GM12878 (cell line): ENCODE data around the gene ARL13A. TPM values are rescaled to one million over a fixed set of nuclear protein-coding genes. Genes with fewer than 3 reads are reported as not detected.

ENCODE experiments used
- ATAC-seq: fragments of 200-7000 bp; cut with Tn5 transposase; 3 replicates; pipeline ENCODE4 v1.9.1; 2020; ENCODE audit warnings: mild to moderate bottlenecking, moderate library complexity
- BruUV-seq: library from RNA; stranded (reverse); fragments of 400-500 nt; replicated peaks from 2 replicates; lab custom pipeline; 2021; lab: Mats Ljungman, UMichigan
- CTCF ChIA-PET: fragments of 300-600 bp; sonication (Branson Sonifier 250); formaldehyde crosslinking; extraction: SDS; loops from one replicate; lab custom pipeline; 2021; ENCODE audit warnings: inconsistent platforms; lab: Yijun Ruan, JAX
- POLR2A ChIA-PET: fragments of 350-600 bp; formaldehyde crosslinking; extraction: SDS; loops from one replicate; lab custom pipeline; 2021; ENCODE audit warnings: inconsistent platforms; lab: Charles Lee
- RAD21 ChIA-PET: fragments of 300-600 bp; sonication (Branson Sonifier 250); formaldehyde crosslinking; loops from one replicate; lab custom pipeline; 2023; ENCODE audit warnings: antibody characterized with exemption; ENCODE audit not compliant: unreplicated experiment; lab: Charles Lee
- SMC1A ChIA-PET: fragments of 300-600 bp; sonication (Branson Sonifier 250); formaldehyde crosslinking; loops from one replicate; lab custom pipeline; 2023; ENCODE audit not compliant: unreplicated experiment, uncharacterized antibody; lab: Charles Lee
- DNase-seq: peaks from one replicate; pipeline ENCODE4 v3.0.0-alpha.2; 2011; ENCODE audit warnings: low read depth, low spot score
- FAIRE-seq: peaks from 3 replicates; lab custom pipeline; 2011; peaks lifted over from hg19 to GRCh38; lab: Jason Lieb, UNC
- H2AFZ ChIP-seq: 2 replicates; pipeline ENCODE4 v1.6.0; 2011; ENCODE audit warnings: low read depth, low read length, control low read depth; ENCODE audit not compliant: control insufficient read depth
- H3K27ac ChIP-seq: 2 replicates; pipeline ENCODE4 v1.5.1; 2011; ENCODE audit warnings: control low read depth; ENCODE audit not compliant: control insufficient read depth, insufficient read depth
- H3K27me3 ChIP-seq, 2 experiments: replicated peaks in 1 of 2; 2 replicates each; pipeline versions ENCODE4 v1.6.0 to v1.6.1; 2011; ENCODE audit warnings: low read length in 1 of 2; ENCODE audit not compliant: control insufficient read depth in 2 of 2, insufficient read depth in 2 of 2
- H3K36me3 ChIP-seq, 2 experiments: 2 replicates each; pipeline ENCODE4 v1.5.1; 2011; ENCODE audit warnings: low read length in 1 of 2; ENCODE audit not compliant: control insufficient read depth in 2 of 2, insufficient read depth in 2 of 2
- H3K4me1 ChIP-seq: 2 replicates; pipeline ENCODE4 v1.6.1; 2011; ENCODE audit warnings: mild to moderate bottlenecking, low read length, moderate library complexity, mixed read lengths; ENCODE audit not compliant: control insufficient read depth, insufficient read depth
- H3K4me2 ChIP-seq: 2 replicates; pipeline ENCODE4 v1.6.0; 2011; ENCODE audit warnings: control low read depth; ENCODE audit not compliant: control insufficient read depth, insufficient read depth
- H3K4me3 ChIP-seq: fragments of 200-600 bp; sonication (generic); 2 replicates; pipeline ENCODE4 v1.5.1; 2016
- H3K79me2 ChIP-seq: 2 replicates; pipeline ENCODE4 v1.6.0; 2011; ENCODE audit warnings: low read length; ENCODE audit not compliant: control insufficient read depth, insufficient read depth
- H3K9ac ChIP-seq: 2 replicates; pipeline ENCODE4 v1.8.0; 2011; ENCODE audit warnings: low read length, control low read depth, mixed read lengths; ENCODE audit not compliant: control insufficient read depth, insufficient read depth
- H3K9me3 ChIP-seq: replicated peaks from 3 replicates; pipeline ENCODE4 v1.5.1; 2011; ENCODE audit warnings: mild to moderate bottlenecking, low read length; ENCODE audit not compliant: control insufficient read depth, insufficient read depth
- H4K20me1 ChIP-seq: 2 replicates; pipeline ENCODE4 v1.6.0; 2011; ENCODE audit not compliant: control insufficient read depth, insufficient read depth
- CBX3 ChIP-seq: fragments of 200-600 bp; sonication (generic); IDR thresholded peaks from 2 replicates; pipeline ENCODE4 v1.6.1; 2016; ENCODE audit warnings: low read depth, borderline replicate concordance
- CBX5 ChIP-seq: sonication (generic); IDR thresholded peaks from 2 replicates; pipeline ENCODE4 v1.6.1; 2016; ENCODE audit warnings: low read depth, moderate library complexity, mild to moderate bottlenecking, inconsistent platforms
- CEBPZ ChIP-seq: fragments of 150-350 bp; IDR thresholded peaks from 2 replicates; pipeline ENCODE4 v1.6.1; 2016; ENCODE audit warnings: low read depth, low read length
- CTCF ChIP-seq, 3 experiments: IDR thresholded peaks in 2 of 3; conservative IDR thresholded peaks in 1 of 3; 2 replicates each; pipeline ENCODE4 v1.5.1; 2011; ENCODE audit warnings: low read depth in 3 of 3, low read length in 3 of 3, mild to moderate bottlenecking in 3 of 3, control low read depth in 2 of 3, moderate library complexity in 2 of 3, inconsistent platforms in 1 of 3, mixed read lengths in 1 of 3; ENCODE audit not compliant: control insufficient read depth in 2 of 3, insufficient read depth in 1 of 3; ENCODE audit errors: extremely low read depth in 1 of 3
- HDAC2 ChIP-seq: fragments of 200-600 bp; sonication (generic); IDR thresholded peaks from 2 replicates; pipeline ENCODE4 v1.6.1; 2017
- HDAC6 ChIP-seq: fragments of 200-600 bp; sonication (generic); IDR thresholded peaks from one replicate; pipeline ENCODE4 v1.8.0; 2017; ENCODE audit warnings: antibody characterized with exemption; ENCODE audit not compliant: unreplicated experiment
- HDGF ChIP-seq: fragments of 450-650 bp; IDR thresholded peaks from 2 replicates; pipeline ENCODE4 v1.6.1; 2016; ENCODE audit warnings: antibody characterized with exemption
- IRF5 ChIP-seq: fragments of 450-650 bp; IDR thresholded peaks from 2 replicates; pipeline ENCODE4 v1.6.1; 2017; ENCODE audit warnings: borderline replicate concordance
- MEF2A ChIP-seq: IDR thresholded peaks from 2 replicates; pipeline ENCODE4 v1.6.1; 2011; ENCODE audit warnings: low read depth, mild to moderate bottlenecking, low read length, moderate library complexity; ENCODE audit not compliant: insufficient read depth
- NBN ChIP-seq: fragments of 450-650 bp; IDR thresholded peaks from 2 replicates; pipeline ENCODE4 v1.6.1; 2016
- NFIC ChIP-seq: IDR thresholded peaks from 2 replicates; pipeline ENCODE4 v1.6.1; 2012; ENCODE audit warnings: low read depth, mild to moderate bottlenecking, inconsistent platforms, low read length, moderate library complexity
- NFXL1 ChIP-seq: fragments of 450-650 bp; IDR thresholded peaks from 2 replicates; pipeline ENCODE4 v1.6.1; 2017; ENCODE audit warnings: antibody characterized with exemption, mild to moderate bottlenecking, borderline replicate concordance
- POU2F2 ChIP-seq: IDR thresholded peaks from 3 replicates; pipeline ENCODE4 v1.6.1; 2011; ENCODE audit warnings: low read depth, mild to moderate bottlenecking, low read length, borderline replicate concordance
- RFX5 ChIP-seq: IDR thresholded peaks from 2 replicates; pipeline ENCODE4 v1.6.1; 2011; ENCODE audit warnings: low read depth, low read length, improper control_type of control experiment
- SMARCA5 ChIP-seq: fragments of 450-650 bp; IDR thresholded peaks from 2 replicates; pipeline ENCODE4 v1.6.1; 2017; ENCODE audit warnings: mild to moderate bottlenecking
- SMC3 ChIP-seq: IDR thresholded peaks from 2 replicates; pipeline ENCODE4 v1.6.1; 2011; ENCODE audit warnings: low read length, improper control_type of control experiment, borderline replicate concordance
- SRF ChIP-seq, 2 experiments: IDR thresholded peaks; 2 replicates each; pipeline ENCODE4 v1.6.1; 2011; ENCODE audit warnings: low read depth in 2 of 2, low read length in 2 of 2, mild to moderate bottlenecking in 1 of 2, moderate library complexity in 1 of 2
- STAT1 ChIP-seq: fragments of 450-650 bp; conservative IDR thresholded peaks from 2 replicates; pipeline ENCODE4 v1.6.1; 2014; ENCODE audit warnings: antibody characterized with exemption, mild to moderate bottlenecking
- TAF1 ChIP-seq: IDR thresholded peaks from 2 replicates; pipeline ENCODE4 v1.6.1; 2011; ENCODE audit warnings: mild to moderate bottlenecking, low read depth, low read length, borderline replicate concordance
- YBX1 ChIP-seq: fragments of 450-650 bp; IDR thresholded peaks from 2 replicates; pipeline ENCODE4 v1.6.1; 2016; ENCODE audit warnings: antibody characterized with exemption
- WGBS: methylation state at CpG from one replicate; pipeline ENCODE4 v1.1.6; 2016; ENCODE audit warnings: low lambda C conversion rate; ENCODE audit not compliant: insufficient replicate concordance, insufficient coverage; ENCODE audit errors: missing lambda C conversion rate; 5-methylcytosine and 5-hydroxymethylcytosine counted together
- in situ Hi-C: fragments of 300-500 bp; cut with MboI; formaldehyde crosslinking; loops from 9 replicates; pipeline ENCODE4 v1.14.3; 2018; ENCODE audit warnings: mixed read lengths
- intact Hi-C: fragments of 100-400 bp; cut with micrococcal nuclease; formaldehyde crosslinking; loops from one replicate; pipeline ENCODE4 v1.14.2; 2022; ENCODE audit not compliant: unreplicated experiment
- polyA plus RNA-seq, 11 experiments: library from polyadenylated mRNA; depleted of rRNA in 4 of 11; unstranded in 6 of 11; stranded (reverse) in 5 of 11; fragments of >200 nt; fragmentation: Nextera tagmentation in 4 of 11; fragmentation: Illumina TruSeq in 1 of 11; extraction: Ambion mirVana in 4 of 11; extraction: Trizol in 1 of 11; gene quantifications; 1 replicate in 1 of 11; 2 replicates in 10 of 11; pipeline versions ENCODE4 v1.2.1 to v1.2.3, GENCODE V29; 2011 to 2016; ENCODE audit warnings: inconsistent platforms in 2 of 11, missing spikeins in 2 of 11, low read depth in 1 of 11
- total RNA-seq, 4 experiments: library from RNA; depleted of rRNA in 3 of 4; stranded (reverse); fragments of >200 nt in 3 of 4; fragmentation: Illumina TruSeq in 1 of 4; extraction: Trizol in 1 of 4; gene quantifications; 2 replicates each; pipeline versions ENCODE4 v1.2.1 to v1.2.3, GENCODE V29; 2013 to 2021

Gene ARL13A
- total and polyA plus RNA-seq, 10 of the 15 experiments (the other 5 are each of a cell fraction or from before 2014, with no cell fraction given), result not detected

GRCh38 chrX:100935767-100936166, 33.7 kb upstream of the ARL13A start:
- Histone ChIP-seq H2AFZ (no peak overlapping the region), H3K27me3 (no peaks in the 10 kb centered on the region), H3K36me3 (no peaks in the 10 kb centered on the region), H3K9ac (no peak overlapping the region), H3K79me2 (no peaks in the 10 kb centered on the region), H3K9me3 (peaks cover 5% of the 10 kb centered on the region; the same call in 2 of the 3 replicates), H3K27ac (no peak overlapping the region), H3K4me3 (no peak overlapping the region), H3K4me1 (peaks cover 4% of the 10 kb centered on the region)
- SMC1A ChIA-PET, result interaction anchor here (0.7 kb wide), 1 partner anchor 13 kb away, joined by 3 read pairs; no protein-coding TSS in a partner anchor
- POLR2A ChIA-PET, result interaction anchor here (0.7 kb wide), 1 partner anchor 8 kb away, joined by 4 read pairs; no protein-coding TSS in a partner anchor
- intact Hi-C loops, result no loop called here
- no TSS peak for BruUV-seq
- CTCF ChIA-PET, result no interaction called here
- no peak for ATAC-seq
- DNase-seq, result no peak
- TF ChIP-seq CEBPZ (no peak), CTCF (IDR thresholded peaks at IDR 0.05 in 2 of 3, conservative IDR thresholded peaks at IDR 0.05 in 1 of 3; ENCODE audit: control insufficient read depth in 2 of 3, extremely low read depth in 1 of 3, insufficient read depth in 1 of 3, low read depth in 3 of 3, low read length in 3 of 3) (no peak), YBX1 (no peak), HDGF (no peak), IRF5 (no peak), CBX5 (no peak), MEF2A (no peak), TAF1 (no peak), NFXL1 (no peak), SMARCA5 (no peak), SRF (IDR thresholded peaks at IDR 0.05; ENCODE audit: low read depth in 2 of 2, low read length in 2 of 2) (no peak), POU2F2 (no peak), NBN (no peak), SMC3 (no peak), STAT1 (no peak), HDAC6 (no peak), NFIC (no peak), RFX5 (no peak), CBX3 (no peak), HDAC2 (no peak)
- TF ChIP-seq, all 136 proteins: peak for 0
- 31% methylated on average over 2 of the region's 2 CpGs for WGBS
- RAD21 ChIA-PET, result no interaction called here
- in situ Hi-C loops, result no loop called here
- H3K4me2 ChIP-seq, result no peak overlapping the region
- no peak for FAIRE-seq
- no peaks in the 10 kb centered on the region for H4K20me1 ChIP-seq
